Neural cell (in vitro differentiated cells): ENCODE results near the gene BCL2. TPM values are rescaled to one million over a fixed set of nuclear protein-coding genes. Genes with fewer than 3 reads are reported as not detected.

Source experiments
- H2AFZ ChIP-seq: fragments of 200-600, 300-800 bp; sonication (generic), shearing (Covaris generic); 2 replicates; pipeline ENCODE4 v1.6.0; 2014; ENCODE audit warnings: low read depth, mild to moderate bottlenecking, antibody characterized with exemption, low read length, moderate library complexity
- H3F3A ChIP-seq: fragments of 200-600 bp; shearing (Covaris generic); 2 replicates; pipeline ENCODE4 v1.6.1; 2016; ENCODE audit warnings: mild to moderate bottlenecking, moderate library complexity, mixed read lengths, antibody characterized with exemption, low read length; ENCODE audit not compliant: insufficient read depth, poor library complexity, severe bottlenecking
- H3K27ac ChIP-seq: fragments of 200-600, 300-800 bp; sonication (generic), shearing (Covaris generic); 2 replicates; pipeline ENCODE4 v1.5.1; 2014; ENCODE audit warnings: mild to moderate bottlenecking, low read length, moderate library complexity
- H3K27me3 ChIP-seq: fragments of 300-800, 200-600 bp; sonication (generic), shearing (Covaris generic); 2 replicates; pipeline ENCODE4 v1.6.0; 2014; ENCODE audit warnings: mild to moderate bottlenecking, low read depth, low read length, moderate library complexity; ENCODE audit not compliant: insufficient read depth
- H3K36me3 ChIP-seq: fragments of 300-800, 200-600 bp; sonication (generic), shearing (Covaris generic); 2 replicates; pipeline ENCODE4 v1.5.1; 2014; ENCODE audit warnings: mild to moderate bottlenecking, antibody characterized with exemption, low read length, moderate library complexity; ENCODE audit not compliant: insufficient read depth
- H3K4me2 ChIP-seq: fragments of 300-800, 200-600 bp; sonication (generic), shearing (Covaris generic); 2 replicates; pipeline ENCODE4 v1.6.0; 2014; ENCODE audit warnings: mild to moderate bottlenecking, low read length
- H3K4me3 ChIP-seq: fragments of 300-800, 200-600 bp; sonication (generic), shearing (Covaris generic); 2 replicates; pipeline ENCODE4 v1.5.1; 2014; ENCODE audit warnings: mild to moderate bottlenecking, low read length, moderate library complexity
- H3K79me2 ChIP-seq: fragments of 200-600 bp; shearing (Covaris generic); replicated peaks from 2 replicates; pipeline ENCODE4 v1.6.0; 2014; ENCODE audit warnings: mild to moderate bottlenecking, low read length, moderate library complexity; ENCODE audit not compliant: insufficient read depth
- H3K9ac ChIP-seq: fragments of 300-800, 200-600 bp; sonication (generic), shearing (Covaris generic); 2 replicates; pipeline ENCODE4 v1.6.1; 2016; ENCODE audit warnings: mild to moderate bottlenecking, low read length, mixed read lengths
- H3K9me2 ChIP-seq: fragments of 200-600 bp; shearing (Covaris generic); 2 replicates; pipeline ENCODE4 v1.6.1; 2016; ENCODE audit warnings: mild to moderate bottlenecking, low read length, mixed read lengths; ENCODE audit not compliant: insufficient read depth
- H3K9me3 ChIP-seq: fragments of 200-600, 300-800 bp; sonication (generic), shearing (Covaris generic); 2 replicates; pipeline ENCODE4 v1.6.1; 2016; ENCODE audit warnings: mild to moderate bottlenecking, mixed run types, low read length, moderate library complexity, mixed read lengths
- H4K20me1 ChIP-seq: fragments of 200-600 bp; shearing (Covaris generic); 2 replicates; pipeline ENCODE4 v1.6.1; 2016; ENCODE audit warnings: mild to moderate bottlenecking, mixed run types; ENCODE audit not compliant: insufficient read depth
- EP300 ChIP-seq: fragments of 450-650 bp; conservative IDR thresholded peaks from 2 replicates; pipeline ENCODE4 v1.6.1; 2014; ENCODE audit warnings: antibody characterized with exemption, mild to moderate bottlenecking, moderate library complexity; ENCODE audit not compliant: poor library complexity, severe bottlenecking
- EZH2 ChIP-seq: fragments of 200-600, 300-800 bp; shearing (Covaris generic), sonication (generic); IDR thresholded peaks from 2 replicates; pipeline ENCODE4 v1.6.1; 2014; ENCODE audit warnings: antibody characterized with exemption, low read length, borderline replicate concordance, mild to moderate bottlenecking; ENCODE audit not compliant: insufficient read depth, poor library complexity, severe bottlenecking
- MXI1 ChIP-seq: fragments of 450-650 bp; conservative IDR thresholded peaks from 2 replicates; pipeline ENCODE4 v1.6.1; 2014; ENCODE audit warnings: antibody characterized with exemption, mild to moderate bottlenecking; ENCODE audit not compliant: poor library complexity, severe bottlenecking
- POLR2AphosphoS5 ChIP-seq: IDR thresholded peaks from 2 replicates; pipeline ENCODE4 v1.6.1; 2012
- RAD21 ChIP-seq: fragments of 450-650 bp; conservative IDR thresholded peaks from 2 replicates; pipeline ENCODE4 v1.6.1; 2014; ENCODE audit warnings: antibody characterized with exemption, mild to moderate bottlenecking, moderate library complexity
- SMC3 ChIP-seq: fragments of 450-650 bp; conservative IDR thresholded peaks from 2 replicates; pipeline ENCODE4 v1.6.1; 2014; ENCODE audit warnings: antibody characterized with exemption, mild to moderate bottlenecking, moderate library complexity; ENCODE audit not compliant: poor library complexity
- TAF1 ChIP-seq: IDR thresholded peaks from 2 replicates; pipeline ENCODE4 v1.6.1; 2012; ENCODE audit warnings: low read depth
- polyA plus RNA-seq: library from polyadenylated mRNA; depleted of rRNA; stranded (reverse); fragments of >200 nt; gene quantifications from 2 replicates; pipeline ENCODE4 v1.2.3, GENCODE V29; 2014
- TF ChIP-seq, protein P1 (sequence below): fragments of 450-650 bp; IDR thresholded peaks from 2 replicates; pipeline ENCODE4 v1.5.1; 2014; ENCODE audit warnings: antibody characterized with exemption, mild to moderate bottlenecking, moderate library complexity; ENCODE audit not compliant: poor library complexity, severe bottlenecking
- TF ChIP-seq, protein P2 (sequence below): IDR thresholded peaks from 2 replicates; pipeline ENCODE4 v1.6.1; 2012; ENCODE audit warnings: borderline replicate concordance

The BCL2 gene
- polyA plus RNA-seq, 1 donor from 2014 or later: 3.4 TPM

DNA sequence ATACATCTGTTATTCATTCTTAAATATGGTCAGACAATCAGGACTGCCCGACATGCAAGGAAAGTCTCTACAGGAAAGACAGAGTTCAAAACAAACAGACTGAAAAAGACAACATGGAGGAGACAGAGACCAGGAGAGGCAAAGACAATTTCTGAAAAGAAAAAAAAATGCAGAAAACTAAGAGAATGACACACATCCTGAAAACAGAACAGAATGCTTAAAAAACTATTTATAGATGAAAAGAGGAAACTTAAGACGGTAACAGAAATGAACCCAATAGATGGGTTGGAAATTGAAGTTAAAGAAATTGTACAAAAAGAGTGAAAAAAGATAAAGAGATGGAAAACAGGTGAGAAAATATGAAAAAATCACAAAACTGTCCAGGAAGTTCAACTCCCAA lies 95.7 kb downstream of the BCL2 start:
- Histone ChIP-seq H4K20me1 (no peaks in the 10 kb centered on the region), H3K27me3 (no peaks in the 10 kb centered on the region), H3K36me3 (no peaks in the 10 kb centered on the region), H3K79me2 (no peaks in the 10 kb centered on the region), H3K27ac (no peak overlapping the region), H3K4me3 (no peak overlapping the region), H3K9ac (no peak overlapping the region), H3K9me3 (no peaks in the 10 kb centered on the region), H3K9me2 (no peaks in the 10 kb centered on the region), H3K4me2 (no peak overlapping the region), H3F3A (no peaks in the 10 kb centered on the region), H2AFZ (no peak overlapping the region)
- TF ChIP-seq SMC3: no peak
- no peak for TF ChIP-seq RAD21
- no peak for TF ChIP-seq TAF1
- TF ChIP-seq, protein P1, sequence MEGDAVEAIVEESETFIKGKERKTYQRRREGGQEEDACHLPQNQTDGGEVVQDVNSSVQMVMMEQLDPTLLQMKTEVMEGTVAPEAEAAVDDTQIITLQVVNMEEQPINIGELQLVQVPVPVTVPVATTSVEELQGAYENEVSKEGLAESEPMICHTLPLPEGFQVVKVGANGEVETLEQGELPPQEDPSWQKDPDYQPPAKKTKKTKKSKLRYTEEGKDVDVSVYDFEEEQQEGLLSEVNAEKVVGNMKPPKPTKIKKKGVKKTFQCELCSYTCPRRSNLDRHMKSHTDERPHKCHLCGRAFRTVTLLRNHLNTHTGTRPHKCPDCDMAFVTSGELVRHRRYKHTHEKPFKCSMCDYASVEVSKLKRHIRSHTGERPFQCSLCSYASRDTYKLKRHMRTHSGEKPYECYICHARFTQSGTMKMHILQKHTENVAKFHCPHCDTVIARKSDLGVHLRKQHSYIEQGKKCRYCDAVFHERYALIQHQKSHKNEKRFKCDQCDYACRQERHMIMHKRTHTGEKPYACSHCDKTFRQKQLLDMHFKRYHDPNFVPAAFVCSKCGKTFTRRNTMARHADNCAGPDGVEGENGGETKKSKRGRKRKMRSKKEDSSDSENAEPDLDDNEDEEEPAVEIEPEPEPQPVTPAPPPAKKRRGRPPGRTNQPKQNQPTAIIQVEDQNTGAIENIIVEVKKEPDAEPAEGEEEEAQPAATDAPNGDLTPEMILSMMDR: no peak
- no peak for TF ChIP-seq EP300
- TF ChIP-seq POLR2AphosphoS5: no peak
- TF ChIP-seq, protein P2, sequence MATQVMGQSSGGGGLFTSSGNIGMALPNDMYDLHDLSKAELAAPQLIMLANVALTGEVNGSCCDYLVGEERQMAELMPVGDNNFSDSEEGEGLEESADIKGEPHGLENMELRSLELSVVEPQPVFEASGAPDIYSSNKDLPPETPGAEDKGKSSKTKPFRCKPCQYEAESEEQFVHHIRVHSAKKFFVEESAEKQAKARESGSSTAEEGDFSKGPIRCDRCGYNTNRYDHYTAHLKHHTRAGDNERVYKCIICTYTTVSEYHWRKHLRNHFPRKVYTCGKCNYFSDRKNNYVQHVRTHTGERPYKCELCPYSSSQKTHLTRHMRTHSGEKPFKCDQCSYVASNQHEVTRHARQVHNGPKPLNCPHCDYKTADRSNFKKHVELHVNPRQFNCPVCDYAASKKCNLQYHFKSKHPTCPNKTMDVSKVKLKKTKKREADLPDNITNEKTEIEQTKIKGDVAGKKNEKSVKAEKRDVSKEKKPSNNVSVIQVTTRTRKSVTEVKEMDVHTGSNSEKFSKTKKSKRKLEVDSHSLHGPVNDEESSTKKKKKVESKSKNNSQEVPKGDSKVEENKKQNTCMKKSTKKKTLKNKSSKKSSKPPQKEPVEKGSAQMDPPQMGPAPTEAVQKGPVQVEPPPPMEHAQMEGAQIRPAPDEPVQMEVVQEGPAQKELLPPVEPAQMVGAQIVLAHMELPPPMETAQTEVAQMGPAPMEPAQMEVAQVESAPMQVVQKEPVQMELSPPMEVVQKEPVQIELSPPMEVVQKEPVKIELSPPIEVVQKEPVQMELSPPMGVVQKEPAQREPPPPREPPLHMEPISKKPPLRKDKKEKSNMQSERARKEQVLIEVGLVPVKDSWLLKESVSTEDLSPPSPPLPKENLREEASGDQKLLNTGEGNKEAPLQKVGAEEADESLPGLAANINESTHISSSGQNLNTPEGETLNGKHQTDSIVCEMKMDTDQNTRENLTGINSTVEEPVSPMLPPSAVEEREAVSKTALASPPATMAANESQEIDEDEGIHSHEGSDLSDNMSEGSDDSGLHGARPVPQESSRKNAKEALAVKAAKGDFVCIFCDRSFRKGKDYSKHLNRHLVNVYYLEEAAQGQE: no peak
- no peak for TF ChIP-seq EZH2
- no peak for TF ChIP-seq MXI1

DNA sequence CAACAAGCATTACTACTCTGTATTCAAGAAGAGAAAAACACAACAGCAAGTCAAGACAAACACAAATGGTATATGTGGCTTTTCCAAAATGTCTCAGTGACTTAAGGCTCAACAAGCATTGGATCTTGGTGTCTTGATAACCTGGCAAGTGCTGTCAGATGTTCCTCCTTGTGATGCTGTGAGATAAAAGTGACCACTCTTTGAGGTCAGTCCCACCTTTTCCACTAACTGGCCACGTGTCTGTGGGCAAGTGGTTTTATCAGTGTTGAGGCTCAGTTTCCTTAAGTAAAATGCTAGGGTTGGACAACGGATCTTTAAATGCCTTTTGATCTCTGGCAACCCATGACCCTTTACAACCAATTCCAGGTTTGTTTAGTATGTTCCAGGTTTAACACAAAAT lies 98.7 kb downstream of the BCL2 start:
- Histone ChIP-seq H3F3A (no peaks in the 10 kb centered on the region), H4K20me1 (no peaks in the 10 kb centered on the region), H3K4me3 (no peak overlapping the region), H3K79me2 (no peaks in the 10 kb centered on the region), H2AFZ (no peak overlapping the region), H3K4me2 (no peak overlapping the region), H3K36me3 (no peaks in the 10 kb centered on the region), H3K9me3 (no peaks in the 10 kb centered on the region), H3K27me3 (no peaks in the 10 kb centered on the region), H3K9ac (no peak overlapping the region), H3K27ac (no peak overlapping the region), H3K9me2 (no peaks in the 10 kb centered on the region)
- no peak for TF ChIP-seq POLR2AphosphoS5
- TF ChIP-seq SMC3: no peak
- TF ChIP-seq RAD21: no peak
- no peak for TF ChIP-seq EP300
- TF ChIP-seq EZH2: no peak
- TF ChIP-seq, protein P1: no peak
- TF ChIP-seq MXI1: no peak
- TF ChIP-seq TAF1: no peak
- TF ChIP-seq, protein P2: no peak
